MCF 10A (cell line): ENCODE data around the gene MICOS13. TPM values are rescaled to one million over a fixed set of nuclear protein-coding genes. Genes with fewer than 3 reads are reported as not detected.

ENCODE experiments used
- BruUV-seq: library from RNA; stranded (reverse); fragments of 400-500 nt; replicated peaks from 2 replicates; lab custom pipeline; 2021; lab: Mats Ljungman, UMichigan
- CTCF ChIA-PET: fragments of 300-600 bp; sonication (Branson Sonifier 250); formaldehyde crosslinking; extraction: SDS; loops from one replicate; lab custom pipeline; 2021; ENCODE audit warnings: antibody characterized with exemption, inconsistent platforms; lab: Yijun Ruan, JAX
- POLR2A ChIA-PET: fragments of 300-600, 350-650 bp; sonication (Branson Sonifier 250); formaldehyde crosslinking; extraction: SDS; loops from one replicate; lab custom pipeline; 2020; ENCODE audit warnings: antibody characterized with exemption, inconsistent platforms; lab: Yijun Ruan, JAX
- DNase-seq: peaks from one replicate; pipeline ENCODE4 v3.0.0-alpha.2; 2018; ENCODE audit not compliant: unreplicated experiment
- H3K27ac Mint-ChIP-seq: one replicate; pipeline ENCODE4 v1.8.0; 2022; ENCODE audit warnings: mild to moderate bottlenecking, low read depth, mixed read lengths; ENCODE audit not compliant: unreplicated experiment
- H3K27me3 Mint-ChIP-seq: one replicate; pipeline ENCODE4 v1.8.0; 2022; ENCODE audit warnings: mixed read lengths; ENCODE audit not compliant: insufficient read depth, unreplicated experiment
- H3K36me3 Mint-ChIP-seq: one replicate; pipeline ENCODE4 v1.8.0; 2022; ENCODE audit warnings: mild to moderate bottlenecking, moderate library complexity, mixed read lengths; ENCODE audit not compliant: insufficient read depth, unreplicated experiment
- H3K4me1 Mint-ChIP-seq: one replicate; pipeline ENCODE4 v1.8.0; 2022; ENCODE audit warnings: mixed read lengths; ENCODE audit not compliant: insufficient read depth, unreplicated experiment
- H3K4me3 Mint-ChIP-seq: one replicate; pipeline ENCODE4 v1.8.0; 2022; ENCODE audit warnings: mild to moderate bottlenecking, moderate library complexity, mixed read lengths; ENCODE audit not compliant: unreplicated experiment
- H3K9me3 Mint-ChIP-seq: one replicate; pipeline ENCODE4 v1.8.0; 2022; ENCODE audit warnings: mixed read lengths; ENCODE audit not compliant: unreplicated experiment
- CTCF ChIP-seq: fragments of 200-600 bp; IDR thresholded peaks from one replicate; pipeline ENCODE4 v1.8.0; 2022; ENCODE audit warnings: antibody characterized with exemption, mild to moderate bottlenecking; ENCODE audit not compliant: unreplicated experiment
- intact Hi-C: fragments of 100-400 bp; cut with micrococcal nuclease; formaldehyde crosslinking; loops from 2 replicates; pipeline ENCODE4 v1.14.1; 2022
- total RNA-seq: library from RNA; stranded (reverse); gene quantifications from 2 replicates; pipeline ENCODE4 v1.2.3, GENCODE V29; 2022

The MICOS13 gene
- total RNA-seq, 1 experiment from 2014 or later: 73.0 TPM

- ChIA-PET CTCF (interaction anchor here (0.6 kb wide), 1 partner anchor 982 kb away, joined by 5 read pairs; no protein-coding TSS in a partner anchor), POLR2A (interaction anchor here (1.1 kb wide), 1 partner anchor 17 kb away, joined by 3 read pairs; no protein-coding TSS in a partner anchor)
- Mint-ChIP-seq H3K27ac (no peak overlapping the region), H3K9me3 (no peaks in the 10 kb centered on the region), H3K4me1 (peaks cover 10% of the 10 kb centered on the region), H3K4me3 (no peak overlapping the region), H3K27me3 (no peaks in the 10 kb centered on the region), H3K36me3 (peaks cover 81% of the 10 kb centered on the region)
- intact Hi-C loops: no loop called here
- TF ChIP-seq CTCF: no peak
- BruUV-seq: no TSS peak
- no peak for DNase-seq
Measured at GRCh38 chr19:5641171-5641570, 39.1 kb downstream of the MICOS13 start.

- Mint-ChIP-seq H3K9me3 (no peaks in the 10 kb centered on the region), H3K36me3 (peaks cover 66% of the 10 kb centered on the region), H3K27ac (no peak overlapping the region), H3K4me3 (no peak overlapping the region), H3K27me3 (no peaks in the 10 kb centered on the region), H3K4me1 (peaks cover 10% of the 10 kb centered on the region)
- ChIA-PET POLR2A (no interaction called here), CTCF (no interaction called here)
- TF ChIP-seq CTCF: no peak
- intact Hi-C loops: no loop called here
- DNase-seq: no peak
- no TSS peak for BruUV-seq
Measured at GRCh38 chr19:5637971-5638370, 42.3 kb downstream of the MICOS13 start.

GRCh38 chr19:5635427-5635826 lies 44.9 kb downstream of the MICOS13 start:
- H3K27me3 Mint-ChIP-seq: no peaks in the 10 kb centered on the region
- intact Hi-C loops: no loop called here
- CTCF ChIA-PET: interaction anchor here (1.5 to 2.5 kb wide), 2 partner anchors 11 to 13 kb away, joined by 4 to 7 read pairs; no protein-coding TSS in a partner anchor
- no peaks in the 10 kb centered on the region for H3K9me3 Mint-ChIP-seq
- peak overlapping the region; percentile 50 for H3K27ac Mint-ChIP-seq
- peaks cover 59% of the 10 kb centered on the region for H3K36me3 Mint-ChIP-seq
- peaks cover 16% of the 10 kb centered on the region for H3K4me1 Mint-ChIP-seq
- TF ChIP-seq CTCF: no peak
- H3K4me3 Mint-ChIP-seq: no peak overlapping the region
- DNase-seq: no peak
- no TSS peak for BruUV-seq
- POLR2A ChIA-PET: interaction anchor here (3.0 kb wide), 1 partner anchor 12 kb away, joined by 21 read pairs; the partner anchor contains the start of genes SAFB and SAFB2

- intact Hi-C loops: no loop called here
- Mint-ChIP-seq H3K9me3 (no peaks in the 10 kb centered on the region), H3K36me3 (peaks cover 63% of the 10 kb centered on the region), H3K4me1 (peaks cover 17% of the 10 kb centered on the region), H3K4me3 (no peak overlapping the region), H3K27me3 (no peaks in the 10 kb centered on the region), H3K27ac (no peak overlapping the region)
- no TSS peak for BruUV-seq
- ChIA-PET CTCF (no interaction called here), POLR2A (interaction anchor here (1.0 kb wide), 1 partner anchor 10 kb away, joined by 4 read pairs; the partner anchor contains the start of genes SAFB and SAFB2)
- no peak for TF ChIP-seq CTCF
- DNase-seq: no peak
Measured at GRCh38 chr19:5632657-5633056, 47.7 kb downstream of the MICOS13 start.
